HG03565 (cell line): ENCODE data around the gene GBP2.

Experiments used
- ATAC-seq: cut with Tn5 transposase; IDR thresholded peaks from one replicate; pipeline ENCODE4 v1.9.1; 2021; ENCODE audit warnings: mild to moderate bottlenecking, moderate library complexity; ENCODE audit not compliant: unreplicated experiment

GBP2 gene

DNA sequence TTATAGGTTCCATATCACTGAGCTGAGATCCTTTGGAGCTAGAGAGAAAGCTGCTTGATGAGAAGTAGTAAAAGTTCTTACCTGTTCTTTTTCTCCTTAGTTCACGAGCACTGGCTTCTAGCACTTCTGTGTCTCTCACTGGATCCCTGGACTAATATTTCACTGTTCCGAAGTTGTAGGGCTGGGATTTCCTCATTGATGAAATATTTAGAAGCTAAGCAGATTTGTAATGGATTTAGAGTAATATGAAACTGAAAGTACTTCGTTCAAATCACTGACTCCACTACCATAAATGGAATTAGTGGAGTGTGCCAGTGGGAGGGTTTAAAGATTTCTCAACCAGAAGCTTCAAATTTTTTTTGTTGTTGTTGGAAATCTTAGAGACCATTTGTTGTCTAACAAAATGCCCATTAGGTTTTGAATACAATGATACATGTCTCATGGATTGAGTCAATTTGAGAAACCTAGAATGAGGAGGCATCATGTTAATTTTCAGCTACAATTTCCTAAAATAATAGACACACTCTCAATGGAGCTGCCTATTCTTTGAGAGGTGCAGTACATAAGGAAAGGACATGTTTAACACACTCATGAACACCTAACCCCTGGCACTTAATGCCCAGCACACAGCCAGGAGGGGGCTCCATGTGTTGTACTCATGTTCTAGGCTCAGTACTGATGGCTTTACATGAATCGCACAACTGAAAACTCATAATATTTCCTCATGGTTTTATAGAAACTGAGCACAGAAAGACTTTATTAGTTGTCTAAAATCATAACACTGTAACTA, 60.6 kb downstream of the GBP2 start, which contains the start of gene GBP1:
Gene GBP1, minus strand, starts transcription at position 130 of the 790 bp plus-strand sequence. CDS start 1,974 bp downstream, outside the sequence.
- ATAC-seq: peak; percentile 50

DNA sequence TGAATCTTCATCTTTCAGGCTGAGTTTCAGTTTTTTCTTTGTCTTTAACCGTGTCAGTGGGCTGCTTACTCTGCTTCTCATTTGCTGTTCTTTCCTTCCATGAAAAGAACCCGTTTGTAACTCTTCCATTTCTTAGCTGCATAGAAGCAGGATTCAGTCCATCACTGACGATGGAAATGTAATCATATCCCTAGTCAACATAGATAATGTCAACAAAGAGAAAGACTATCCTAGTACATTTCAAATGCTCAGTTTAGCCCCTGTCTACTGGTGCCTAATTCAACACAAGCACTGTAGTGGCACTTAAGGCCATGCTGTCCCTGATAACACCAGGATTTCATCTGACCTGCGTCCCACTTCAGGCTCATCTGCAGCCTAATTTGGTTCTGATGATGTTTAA, 61.3 kb downstream of the GBP2 start:
- ATAC-seq: peak; percentile 22

DNA sequence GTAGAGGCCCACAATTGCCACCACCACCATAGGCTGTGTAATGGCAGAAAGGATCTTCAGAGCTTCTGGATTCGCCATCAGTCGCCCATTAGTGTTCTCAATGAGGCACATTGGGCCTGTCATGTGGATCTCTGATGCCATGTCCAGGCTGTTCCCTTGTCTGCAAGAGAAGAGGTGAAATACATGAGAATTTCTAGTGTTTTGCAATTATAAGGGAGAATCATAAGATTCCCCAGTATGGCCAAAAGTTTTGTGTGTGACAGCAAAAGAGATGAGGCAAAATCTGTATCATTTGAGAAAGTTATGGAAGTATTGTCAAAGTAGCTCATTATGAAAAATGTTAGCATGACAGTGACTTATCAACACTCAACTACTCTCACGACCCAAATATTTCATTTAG, 62.8 kb downstream of the GBP2 start:
- ATAC-seq: no peak

DNA sequence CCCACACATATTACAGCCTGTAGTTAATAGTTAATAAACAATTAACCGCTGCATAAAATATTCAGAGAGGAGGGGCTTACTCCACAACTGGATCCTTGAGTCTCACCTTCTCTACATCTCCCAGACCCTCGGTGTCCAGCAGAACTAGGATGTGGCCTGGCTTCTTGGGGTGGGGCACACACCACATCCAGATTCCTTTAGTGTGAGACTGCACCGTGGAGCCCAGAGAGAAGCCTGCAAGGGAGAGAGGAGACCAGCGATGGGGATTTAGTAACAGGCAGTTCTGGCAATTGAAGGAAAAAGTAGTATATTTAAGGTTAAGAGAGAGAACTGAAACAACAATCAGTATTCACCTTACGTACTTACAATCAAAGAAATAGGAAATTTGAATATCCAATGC, 65.8 kb downstream of the GBP2 start:
- ATAC-seq: no peak
